Heart left ventricle (tissue), 13 donors: ENCODE measurements around the gene FSTL5.

Experiments used
- POLR2A ChIP-seq, 2 donors: fragments of 450-650 bp; IDR thresholded peaks; one replicate each; pipeline ENCODE4 v1.6.1; 2017; ENCODE audit warnings: antibody characterized with exemption in 2 of 2, mild to moderate bottlenecking in 2 of 2, moderate library complexity in 2 of 2
- TF ChIP-seq, protein P1 (sequence below), 12 donors: fragments of 200-600 bp; sonication (generic) in 4 of 12; IDR thresholded peaks; one replicate each; pipeline versions ENCODE4 v1.5.0 to v1.8.0; 2018 to 2022; ENCODE audit warnings: antibody characterized with exemption in 12 of 12, mild to moderate bottlenecking in 5 of 12
- donor health status: ischemic (EF 13 %, LVEDD 7.1; RV severe dilation, severe dysfunction).
- donor health status: DM: no; HTN: yes; CAD: no.
- donor health status: DM: no; HTN: no; CAD: no.
- donor health status: ischemic (EF 25% LVEDD 6.9; RV normal size, moderate dysfunction).
- donor health status: ischemic (EF 25% LVEDD 5.7; RV mildly dilated, moderate dysfunction).
- donor health status: ischemic (EF 35%, LVEDD 5.7; RV mildly dilated, moderate dysfunction).
- donor health status: nonischemic (EF 11% LVEDD 7.7; RV severe dilation, severe dysfunction).
- donor health status: DM: yes; HTN: yes; CAD: no.
- donor health status: PGD.
- donor health status: ischemic (EF 29% LVEDD 5.4; RV normal size, mild dysfunction).
- donor health status: nonischemic (EF 23%, LVEDD 6.1; RV moderate dilation, normal function).

DNA sequence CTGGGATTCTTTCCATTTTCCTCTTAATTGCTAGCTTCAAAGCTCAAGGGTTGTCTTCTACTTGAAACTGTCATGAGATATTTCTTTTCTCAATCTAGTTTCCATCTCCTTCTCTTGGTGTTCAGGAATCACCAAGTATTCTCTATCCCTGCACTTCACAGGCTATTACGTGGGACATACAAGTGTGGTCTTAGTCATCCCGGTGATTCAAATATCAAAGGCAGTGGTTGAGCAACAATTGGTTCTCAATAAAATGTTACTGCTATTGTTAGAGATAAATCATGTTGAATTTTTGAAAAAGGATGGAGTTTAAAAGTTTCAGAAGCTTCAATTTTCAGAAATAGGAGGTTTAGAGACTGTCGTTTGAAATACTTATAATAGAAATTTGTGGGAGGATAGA, 812.9 kb downstream of the FSTL5 start:
- TF ChIP-seq, protein P1, sequence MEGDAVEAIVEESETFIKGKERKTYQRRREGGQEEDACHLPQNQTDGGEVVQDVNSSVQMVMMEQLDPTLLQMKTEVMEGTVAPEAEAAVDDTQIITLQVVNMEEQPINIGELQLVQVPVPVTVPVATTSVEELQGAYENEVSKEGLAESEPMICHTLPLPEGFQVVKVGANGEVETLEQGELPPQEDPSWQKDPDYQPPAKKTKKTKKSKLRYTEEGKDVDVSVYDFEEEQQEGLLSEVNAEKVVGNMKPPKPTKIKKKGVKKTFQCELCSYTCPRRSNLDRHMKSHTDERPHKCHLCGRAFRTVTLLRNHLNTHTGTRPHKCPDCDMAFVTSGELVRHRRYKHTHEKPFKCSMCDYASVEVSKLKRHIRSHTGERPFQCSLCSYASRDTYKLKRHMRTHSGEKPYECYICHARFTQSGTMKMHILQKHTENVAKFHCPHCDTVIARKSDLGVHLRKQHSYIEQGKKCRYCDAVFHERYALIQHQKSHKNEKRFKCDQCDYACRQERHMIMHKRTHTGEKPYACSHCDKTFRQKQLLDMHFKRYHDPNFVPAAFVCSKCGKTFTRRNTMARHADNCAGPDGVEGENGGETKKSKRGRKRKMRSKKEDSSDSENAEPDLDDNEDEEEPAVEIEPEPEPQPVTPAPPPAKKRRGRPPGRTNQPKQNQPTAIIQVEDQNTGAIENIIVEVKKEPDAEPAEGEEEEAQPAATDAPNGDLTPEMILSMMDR (IDR thresholded peaks at IDR 0.05) = no peak
- TF ChIP-seq POLR2A (IDR thresholded peaks at IDR 0.05) = no peak
